ENCODE measurements around the gene EPHA3.

EPHA3 gene

DNA sequence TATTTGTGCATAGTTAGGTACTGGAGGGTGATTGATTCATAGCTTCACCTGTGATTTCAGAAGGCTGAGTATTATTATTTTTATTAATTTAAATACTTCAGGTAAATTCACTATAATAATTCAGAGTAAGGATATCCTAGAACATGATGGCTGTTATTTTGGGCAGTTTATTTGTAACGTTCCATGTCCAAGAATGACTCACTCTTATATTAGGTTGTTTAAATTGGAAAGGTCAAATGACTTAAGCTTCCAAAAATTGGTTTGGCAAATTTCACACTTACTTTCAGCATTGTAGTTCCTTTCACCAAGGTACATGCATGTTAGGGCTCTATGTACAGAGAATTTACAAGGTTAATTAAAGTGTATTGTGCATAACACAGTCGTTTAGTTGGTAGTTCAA lies 120.2 kb downstream of the EPHA3 start:
- no peak for DNase-seq (ENCODE audit: low read depth in 2 of 2)

DNA sequence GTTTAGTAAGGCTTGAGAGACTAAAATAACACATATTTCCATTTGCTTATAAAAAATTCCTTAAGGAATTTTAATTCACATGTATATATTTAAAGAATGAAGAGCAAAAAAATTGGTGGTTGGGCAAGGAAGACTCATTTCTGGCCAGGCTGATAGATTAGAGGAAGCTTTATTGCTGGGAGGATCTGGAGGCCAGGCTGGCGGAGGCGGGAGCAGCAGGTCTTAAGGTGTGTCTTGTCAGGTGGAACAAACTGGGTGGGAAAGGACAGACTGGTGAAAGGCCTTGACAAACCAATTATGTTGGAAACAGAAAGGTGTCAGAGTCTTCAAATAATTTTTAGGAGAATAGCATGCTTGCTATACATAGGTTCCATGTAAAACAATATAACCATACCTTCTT lies 124.7 kb downstream of the EPHA3 start:
- no peak for DNase-seq (ENCODE audit: low read depth in 2 of 2)

DNA sequence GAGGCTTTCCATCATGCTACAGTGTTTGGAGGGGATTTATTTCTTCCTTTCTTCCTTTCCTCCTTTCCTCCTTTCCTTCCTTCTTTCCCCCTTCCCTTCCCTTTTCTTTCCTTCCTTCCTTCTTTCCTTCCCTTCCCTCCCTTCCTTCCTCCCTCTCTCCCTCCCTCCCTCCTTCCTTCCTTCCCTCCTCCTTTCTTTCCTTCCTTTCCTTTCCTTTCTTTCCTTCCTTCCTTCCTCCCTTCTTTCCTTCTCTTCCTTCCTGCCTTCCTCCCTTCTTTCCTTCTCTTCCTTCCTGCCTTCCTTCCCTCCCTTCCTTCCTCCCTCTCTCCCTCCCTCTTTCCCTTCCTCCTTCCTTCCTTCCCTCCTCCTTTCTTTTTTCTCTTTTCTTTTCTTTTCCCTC lies 127.2 kb downstream of the EPHA3 start:
- DNase-seq (ENCODE audit: low read depth in 2 of 2) = no peak

DNA sequence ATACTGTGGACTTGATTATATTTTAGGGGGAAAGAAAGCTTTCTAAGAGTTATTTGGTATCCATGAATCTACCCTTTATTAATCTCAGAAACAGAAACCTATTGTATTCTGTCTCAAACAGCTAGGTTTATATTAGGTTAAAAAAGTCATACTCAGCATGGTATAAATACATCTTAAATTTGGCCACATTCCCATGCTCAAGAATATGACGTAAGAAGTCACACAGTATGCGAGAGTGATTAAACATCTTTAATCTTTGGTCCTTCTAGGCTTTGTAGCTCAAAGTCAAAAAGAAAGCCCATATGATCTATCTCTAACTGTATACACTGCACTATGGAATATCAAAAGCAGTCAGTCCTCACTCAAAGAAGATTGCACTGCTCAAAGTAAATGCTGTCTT lies 131.4 kb downstream of the EPHA3 start:
- DNase-seq (ENCODE audit: low read depth in 2 of 2) = no peak

DNA sequence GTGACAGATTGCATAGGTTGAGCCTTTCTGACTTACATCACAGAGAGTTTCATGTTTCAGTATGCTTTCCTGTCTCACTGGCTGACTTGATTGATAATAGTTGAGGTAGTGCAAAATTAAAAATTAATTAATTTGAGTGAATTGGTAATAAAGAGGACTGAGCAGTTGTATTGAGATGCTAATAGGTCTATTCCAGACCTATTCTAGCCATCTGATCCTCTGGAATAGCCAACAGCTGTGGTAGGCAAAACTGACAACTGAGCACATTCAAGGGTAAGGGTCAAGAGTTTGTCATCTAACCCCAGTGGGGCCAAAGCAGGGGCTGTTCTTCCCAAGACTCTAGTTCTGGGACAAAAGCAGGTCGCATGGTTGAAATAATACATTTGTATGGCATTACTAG lies 132.4 kb downstream of the EPHA3 start:
- DNase-seq (ENCODE audit: low read depth in 2 of 2) = no peak

DNA sequence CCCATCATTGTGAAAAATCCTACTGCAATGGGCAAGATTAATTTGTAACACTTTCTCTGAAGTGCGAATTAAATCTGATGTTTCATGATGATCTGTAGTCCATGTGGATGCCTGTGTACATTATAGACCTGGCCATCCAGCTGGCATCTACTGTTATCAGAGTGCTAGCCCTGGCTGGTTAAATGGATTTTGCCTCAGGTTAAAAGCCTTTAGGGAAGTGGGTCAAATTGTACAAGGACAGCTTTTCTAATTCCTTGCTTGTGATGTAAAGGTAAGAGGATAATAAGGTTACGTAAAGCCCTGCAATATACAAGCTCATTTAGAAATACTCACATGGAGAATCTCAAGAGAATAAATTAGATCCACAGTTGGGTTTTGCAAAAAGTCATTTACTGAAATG lies 138.2 kb downstream of the EPHA3 start:
- DNase-seq (ENCODE audit: low read depth in 2 of 2) = no peak

DNA sequence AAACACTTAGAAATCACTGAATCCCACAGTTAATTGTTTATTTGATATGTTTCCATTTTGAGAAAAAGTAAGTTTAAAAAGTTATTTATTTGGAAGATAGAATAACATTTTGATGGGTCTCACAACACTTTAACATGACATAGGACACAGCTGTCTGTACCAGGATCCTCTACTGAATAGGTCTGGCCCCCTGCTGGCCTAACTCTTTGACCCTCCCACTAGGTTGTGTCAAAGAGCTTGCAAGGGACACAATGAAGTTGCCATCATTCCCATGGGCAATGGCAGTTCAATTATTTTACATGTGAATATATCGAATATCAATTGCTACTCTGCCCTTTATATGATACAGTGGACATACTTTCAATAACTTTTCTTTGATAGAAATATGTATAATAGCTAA lies 138.9 kb downstream of the EPHA3 start:
- no peak for DNase-seq (ENCODE audit: low read depth in 2 of 2)

DNA sequence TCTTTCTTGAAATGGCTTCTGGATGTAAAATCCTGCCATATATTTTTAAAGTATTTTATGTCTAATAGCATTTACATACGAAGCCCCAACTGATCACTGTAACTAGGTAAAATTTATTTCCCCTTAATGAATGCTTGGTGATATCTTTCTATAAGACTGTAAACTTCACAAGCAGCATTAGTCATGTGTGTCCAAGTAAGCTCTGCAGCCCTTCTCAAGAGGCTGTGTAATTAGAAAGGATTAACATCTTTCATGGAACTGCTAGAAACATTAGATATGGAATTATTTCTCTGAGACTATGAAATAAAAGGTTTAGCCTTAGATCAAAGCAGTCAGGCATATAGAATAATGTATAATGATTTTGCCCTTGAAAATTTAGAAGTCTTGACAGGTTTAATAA lies 143.3 kb downstream of the EPHA3 start:
- DNase-seq (ENCODE audit: low read depth in 2 of 2) = no peak

DNA sequence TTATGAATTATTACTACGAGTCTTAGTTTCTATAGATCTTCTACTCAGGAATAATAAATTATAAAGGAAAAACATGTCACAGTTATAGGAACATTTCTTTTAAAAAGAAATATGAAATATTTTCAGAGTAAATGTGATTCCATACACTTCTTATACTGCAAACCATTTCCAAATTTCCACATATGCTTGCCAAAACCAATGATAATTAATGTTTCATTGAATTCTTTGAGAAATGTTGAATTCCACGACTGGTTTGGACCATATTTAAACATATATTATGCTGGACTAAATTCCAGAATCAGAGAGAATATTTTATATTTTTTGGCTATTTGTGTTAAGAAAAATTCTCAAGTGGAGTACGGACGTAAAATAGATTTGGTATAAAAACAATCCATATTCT lies 144.6 kb downstream of the EPHA3 start:
- no peak for DNase-seq (ENCODE audit: low read depth in 2 of 2)

DNA sequence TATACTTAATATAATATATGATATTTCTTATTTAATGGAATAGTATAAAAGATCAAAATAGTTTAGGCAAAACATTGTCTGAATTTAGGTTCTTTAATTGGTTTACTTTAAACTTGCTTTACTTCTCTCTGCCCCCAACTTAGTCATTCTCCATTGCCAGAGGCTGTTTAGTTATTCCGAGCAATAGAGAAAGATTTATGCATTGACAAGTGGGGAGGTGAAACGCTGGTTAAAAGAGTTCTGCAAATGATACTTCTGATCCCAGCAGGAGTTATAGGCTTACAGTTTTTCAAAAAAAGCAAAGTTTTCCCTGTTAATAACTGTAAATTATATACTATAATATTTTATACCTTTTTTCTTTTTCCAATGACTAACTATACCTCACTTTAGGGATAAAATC lies 145.4 kb downstream of the EPHA3 start:
- no peak for DNase-seq (ENCODE audit: low read depth in 2 of 2)

DNA sequence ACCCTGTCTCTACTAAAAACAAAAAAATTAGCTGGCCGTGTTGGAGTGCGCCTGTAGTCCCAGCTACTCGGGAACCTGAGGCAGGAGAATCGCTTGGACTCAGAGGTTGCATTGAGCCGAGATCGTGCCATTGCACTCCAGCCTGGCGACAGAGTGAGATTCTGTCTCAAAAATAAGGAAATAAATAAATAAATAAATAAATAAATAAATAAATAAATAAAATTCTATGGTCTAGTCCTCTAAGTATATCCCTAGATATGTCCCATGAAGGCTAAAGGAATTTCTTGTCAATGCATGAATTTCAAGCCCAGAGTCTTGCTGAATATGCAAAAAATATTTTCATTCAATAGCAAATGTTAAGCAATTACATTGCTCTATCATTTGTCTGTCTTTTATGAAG lies 149.0 kb downstream of the EPHA3 start:
- DNase-seq (ENCODE audit: low read depth in 2 of 2) = no peak

DNA sequence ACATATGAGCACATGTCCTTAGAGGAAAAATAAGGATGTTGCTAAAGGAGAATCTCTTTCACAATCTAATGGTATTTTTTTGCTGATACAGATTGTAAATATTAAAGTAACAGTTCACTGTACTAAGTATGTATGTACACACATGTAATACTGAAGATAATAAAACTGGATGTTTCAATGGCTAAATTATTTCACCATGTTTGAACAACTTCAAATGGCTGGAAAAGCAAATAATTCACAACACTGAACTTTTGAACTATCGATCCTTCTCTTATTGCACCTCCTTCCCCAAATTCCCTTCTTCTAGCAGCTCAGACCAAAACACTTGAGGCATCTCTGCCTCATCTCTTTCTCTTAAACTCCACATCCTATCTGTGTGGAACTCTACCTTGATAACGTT lies 149.5 kb downstream of the EPHA3 start:
- no peak for DNase-seq (ENCODE audit: low read depth in 2 of 2)

DNA sequence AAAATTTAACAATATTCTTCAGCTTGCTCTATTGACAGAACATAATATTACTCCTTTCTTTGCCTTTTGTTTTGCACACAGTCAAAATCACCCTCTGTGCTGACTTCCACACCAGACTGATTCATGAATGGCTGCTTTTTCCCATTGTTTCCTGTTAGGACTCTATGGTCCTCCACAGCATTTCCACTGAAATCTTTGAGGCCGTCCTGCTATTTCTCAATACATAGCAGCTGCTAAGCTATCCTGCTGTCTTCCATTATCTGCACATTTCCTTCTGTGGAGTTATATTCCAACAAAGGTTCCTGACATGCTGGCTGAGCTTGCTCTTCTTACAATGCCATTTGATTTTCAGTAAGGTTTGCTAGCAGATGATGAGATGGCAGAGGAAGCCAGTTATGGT lies 153.3 kb downstream of the EPHA3 start:
- DNase-seq (ENCODE audit: low read depth in 2 of 2) = no peak

DNA sequence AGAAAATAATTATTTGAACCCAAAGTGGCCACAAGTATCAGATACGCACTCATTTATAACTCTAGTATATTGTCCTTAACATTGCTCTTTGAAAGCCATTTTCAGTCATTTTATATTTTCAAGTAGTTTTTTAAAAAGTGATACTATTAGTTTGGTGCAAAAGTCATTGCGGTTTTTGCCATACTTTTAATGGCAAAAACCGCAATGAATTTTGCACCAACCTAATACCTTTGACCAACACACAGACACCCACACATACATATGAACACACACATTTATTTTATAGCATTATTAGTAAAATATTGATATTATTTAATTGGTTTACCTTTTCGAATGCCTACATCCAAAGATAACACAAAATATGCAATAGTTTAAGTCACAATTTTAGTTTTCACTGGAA lies 154.3 kb downstream of the EPHA3 start:
- no peak for DNase-seq (ENCODE audit: low read depth in 2 of 2)

DNA sequence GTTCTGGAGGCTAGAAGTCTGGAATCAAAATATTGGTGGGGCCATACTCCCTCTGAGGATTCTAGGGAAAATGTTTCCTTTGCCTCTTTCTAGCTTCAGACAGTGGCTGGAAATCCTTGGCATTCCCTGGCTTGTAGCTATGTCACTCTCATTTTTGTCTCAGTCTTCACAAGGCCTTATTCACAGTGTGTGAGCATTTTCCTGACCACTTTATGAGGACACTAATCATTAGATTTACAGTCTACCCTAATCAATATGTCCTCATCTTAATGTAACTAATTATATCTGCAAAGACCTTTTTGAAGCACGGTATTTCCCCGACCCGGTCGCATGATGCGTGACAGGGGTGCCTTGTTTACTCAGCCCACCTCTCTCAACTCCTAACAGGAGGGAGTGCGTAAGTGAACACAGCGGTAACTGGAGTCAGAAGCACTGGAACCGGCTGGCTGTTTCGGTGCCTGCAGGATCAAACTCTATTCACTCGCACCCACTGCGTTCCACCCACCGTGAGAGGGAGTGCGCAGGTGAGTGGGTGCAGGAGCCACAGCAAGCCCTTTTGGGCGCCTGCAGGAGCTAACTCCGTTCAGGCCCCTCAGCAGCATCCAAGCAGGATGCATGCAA lies 155.0 kb downstream of the EPHA3 start:
- no peak for DNase-seq (ENCODE audit: low read depth in 2 of 2)

DNA sequence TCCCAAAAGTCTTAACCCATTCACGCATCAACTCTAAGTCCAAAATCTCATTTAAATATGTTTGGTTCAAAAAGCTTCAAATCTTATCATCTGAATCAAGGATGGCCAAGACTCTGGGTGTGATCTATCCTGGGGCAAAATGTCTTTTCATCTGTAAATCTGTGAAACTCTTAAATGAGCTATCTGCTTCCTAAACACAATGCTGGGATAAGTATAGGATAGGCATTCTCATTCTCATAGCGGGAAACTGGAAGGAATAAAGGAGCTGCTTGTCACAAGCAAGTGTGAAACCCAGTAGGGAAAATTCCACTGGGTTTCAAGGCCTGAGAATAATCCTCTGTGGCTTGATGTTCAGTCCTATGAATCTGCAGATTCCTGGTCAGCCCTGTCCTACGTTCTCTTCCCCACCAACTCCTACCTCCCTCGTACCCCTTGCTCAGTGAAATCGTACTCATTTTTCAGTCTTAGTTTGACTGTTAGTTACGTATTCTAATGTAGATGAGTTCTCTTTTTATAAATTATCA lies 156.7 kb downstream of the EPHA3 start:
- DNase-seq (ENCODE audit: low read depth in 2 of 2) = no peak

DNA sequence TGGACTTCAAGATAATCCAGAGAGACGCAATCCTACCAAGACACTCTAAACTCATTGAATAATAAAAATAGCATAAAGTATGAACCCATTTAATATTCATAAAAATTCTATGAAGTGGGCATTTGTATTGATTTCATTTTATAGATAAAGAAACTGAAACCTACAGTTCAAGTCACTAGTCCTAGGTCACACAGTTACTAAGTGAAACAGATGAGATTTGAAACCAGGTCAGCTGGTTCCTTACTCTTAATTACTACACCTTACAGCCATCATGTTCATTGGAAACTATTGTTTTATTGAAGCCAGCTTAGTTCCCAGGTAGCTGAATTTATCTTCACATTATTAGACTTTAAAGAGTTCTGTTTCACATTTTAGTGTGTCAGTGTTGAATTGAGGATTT lies 158.7 kb downstream of the EPHA3 start:
- DNase-seq (ENCODE audit: low read depth in 2 of 2) = no peak

DNA sequence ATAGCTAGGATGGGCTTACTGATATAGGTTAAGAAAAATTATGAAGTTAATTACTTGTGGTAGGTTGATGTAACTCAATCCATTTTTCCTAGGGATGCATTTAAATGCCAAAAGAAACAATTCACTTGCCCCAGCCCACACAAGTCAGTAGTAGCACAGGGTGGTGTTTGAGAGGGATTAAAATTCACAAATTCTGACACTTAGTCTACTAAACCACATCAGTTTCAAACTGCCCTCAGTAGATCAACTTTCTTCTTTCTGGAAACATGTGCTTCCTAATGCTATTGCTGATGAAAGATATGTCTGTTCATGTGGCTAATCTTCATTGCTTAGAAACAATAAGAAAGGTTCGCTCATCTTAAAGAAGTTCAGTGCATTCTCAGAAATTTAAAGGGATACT lies 160.6 kb downstream of the EPHA3 start:
- no peak for DNase-seq (ENCODE audit: low read depth in 2 of 2)

DNA sequence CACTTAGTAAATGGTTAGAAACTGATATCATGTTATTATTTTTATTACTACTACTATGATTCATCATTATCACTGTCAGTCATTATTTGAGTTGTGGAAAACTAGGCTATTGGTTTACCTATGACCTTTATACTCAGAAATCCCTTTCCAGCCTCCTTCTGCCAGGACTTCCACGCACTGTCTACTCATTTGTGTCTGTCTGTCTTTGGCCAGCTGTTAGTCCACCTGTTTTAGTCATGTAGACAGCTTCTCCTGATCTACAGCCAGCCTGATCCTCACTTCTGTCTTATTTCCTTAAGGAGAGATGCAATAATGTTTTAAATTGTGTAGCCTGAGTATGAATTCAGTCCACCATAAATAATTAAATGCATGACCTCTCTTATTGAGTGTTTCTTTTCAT lies 162.8 kb downstream of the EPHA3 start:
- no peak for DNase-seq (ENCODE audit: low read depth in 2 of 2)

DNA sequence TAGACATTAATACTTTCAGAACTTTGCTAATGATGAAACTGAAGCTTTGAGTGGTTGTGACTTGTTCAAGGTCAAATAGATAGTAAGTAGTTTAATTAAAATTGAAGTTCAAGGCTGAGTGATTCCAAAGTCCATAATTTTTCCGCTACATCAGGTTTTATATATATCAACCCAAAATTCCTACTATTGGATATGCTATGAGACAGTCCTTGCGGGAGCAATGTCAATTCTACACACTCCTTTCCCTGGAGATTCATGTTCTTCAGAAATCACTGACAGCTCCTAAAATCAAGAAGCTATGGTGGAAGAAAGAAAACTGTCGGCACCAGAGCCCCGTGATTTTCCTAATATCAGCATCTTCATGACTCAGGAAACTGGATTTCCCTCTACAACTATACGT lies 167.6 kb downstream of the EPHA3 start:
- no peak for DNase-seq (ENCODE audit: low read depth in 2 of 2)

DNA sequence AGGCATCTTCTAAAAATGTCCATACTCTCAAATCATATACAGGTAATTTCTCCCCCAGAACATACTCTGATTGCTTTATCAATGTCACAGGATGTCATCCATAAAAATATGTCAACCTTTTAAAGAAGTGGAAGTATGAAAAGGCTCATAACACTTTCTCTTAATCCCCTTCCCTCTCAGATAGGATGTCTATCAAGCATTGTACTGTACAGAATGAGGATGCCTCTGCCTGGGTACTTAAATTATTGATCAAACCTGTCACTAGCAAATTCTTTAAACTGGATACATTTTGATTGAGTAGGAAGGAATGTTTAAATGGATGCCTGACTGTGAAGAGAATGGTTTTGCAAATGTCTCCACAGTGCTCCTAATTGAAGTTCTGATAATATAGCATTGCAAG lies 168.7 kb downstream of the EPHA3 start:
- DNase-seq (ENCODE audit: low read depth in 2 of 2) = no peak

DNA sequence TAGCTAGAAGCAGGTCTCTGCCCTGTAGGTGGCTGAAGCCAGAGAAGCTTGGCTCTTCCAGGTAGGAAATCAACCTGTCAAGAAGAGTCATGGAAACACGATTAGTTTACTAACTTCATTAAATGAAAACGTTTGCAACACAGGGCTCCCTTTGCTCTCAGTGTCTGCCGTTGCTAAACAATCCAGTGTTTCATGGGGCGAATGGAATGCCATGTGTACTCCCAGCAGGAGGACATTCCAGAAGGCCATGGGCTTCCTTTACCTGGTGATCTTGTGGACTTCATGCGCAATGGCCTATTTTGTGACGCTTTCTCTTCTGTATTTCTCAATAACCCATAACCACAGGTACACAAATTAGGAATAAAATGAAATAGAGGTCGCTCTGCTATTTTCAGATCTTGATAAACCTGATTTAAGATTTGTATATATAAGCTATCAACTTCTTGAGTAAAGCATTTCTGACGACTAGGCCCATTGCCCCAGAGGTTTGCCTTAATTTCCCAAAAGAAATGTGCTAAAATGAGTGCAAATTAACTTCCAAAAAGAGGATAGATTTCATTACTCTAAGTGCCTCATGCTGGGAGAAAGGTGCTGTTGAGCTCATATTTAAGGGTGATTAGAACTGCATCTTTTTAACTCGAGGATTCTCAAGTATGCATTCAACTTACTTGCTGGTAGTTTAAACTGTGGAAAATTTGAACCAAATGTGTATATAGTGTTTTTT lies 171.0 kb downstream of the EPHA3 start:
- no peak for DNase-seq (ENCODE audit: low read depth in 2 of 2)

DNA sequence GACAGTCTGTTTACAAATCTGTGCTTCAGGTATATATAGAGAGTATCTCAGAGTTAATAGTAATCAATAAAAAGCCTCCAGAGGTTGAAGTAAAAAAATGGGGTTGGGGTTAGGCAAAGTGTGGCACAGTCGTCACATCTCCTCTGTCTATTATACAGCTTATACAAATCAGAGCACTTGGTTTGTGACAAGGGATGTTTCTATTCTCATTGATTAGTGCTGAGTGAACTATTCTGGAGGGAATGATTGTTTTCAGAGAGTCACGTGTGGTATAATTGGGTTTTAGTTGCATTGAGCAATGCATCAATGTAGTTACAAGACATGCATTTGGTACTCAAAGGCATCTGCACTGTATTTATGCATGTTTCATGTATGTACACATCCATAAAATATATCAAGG lies 172.9 kb downstream of the EPHA3 start:
- DNase-seq (ENCODE audit: low read depth in 2 of 2) = no peak

Measured in stimulated activated CD8-positive, alpha-beta memory T cell treated with anti-CD3 and anti-CD28 coated beads, Interleukin-7, amount 100 ng/mL, for 1 hour (primary cell).